ENCODE measurements around the gene AKR7A3. TPM values are rescaled to one million over a fixed set of nuclear protein-coding genes. Genes with fewer than 3 reads are reported as not detected.

Gene AKR7A3
- total RNA-seq, 2 donors from 2014 or later = 2.5 to 3.9 TPM

DNA sequence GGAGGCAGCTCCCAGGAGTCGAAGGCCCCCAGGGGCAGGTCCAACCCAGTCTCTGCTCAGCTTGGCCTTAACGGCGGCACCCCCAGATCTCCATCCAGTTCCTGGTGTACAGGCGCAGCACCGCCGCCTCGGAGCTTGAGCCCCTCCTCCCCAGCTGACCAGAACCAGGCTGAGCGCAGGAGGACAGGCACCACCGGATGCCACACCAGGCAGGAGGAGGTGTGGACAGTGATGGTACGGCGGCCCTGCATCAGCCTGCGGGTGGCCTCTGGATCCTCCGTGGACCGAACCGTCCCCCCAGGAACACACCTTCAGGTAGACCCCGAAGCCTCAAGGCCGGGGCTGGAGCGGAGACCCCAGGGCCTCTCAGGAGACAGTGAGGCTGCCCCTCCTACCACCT is 39.9 kb upstream of the AKR7A3 start:
- Histone ChIP-seq H3K27ac (no peak overlapping the region), H3K4me3 (no peak overlapping the region), H3K27me3 (replicated peaks; ENCODE audit: insufficient read depth) (no peaks in the 10 kb centered on the region), H3K36me3 (peaks cover 36% of the 10 kb centered on the region), H3K4me1 (ENCODE audit: control insufficient read depth in 1 of 2, low read depth in 2 of 2) (no peaks in the 10 kb centered on the region), H3K9me3 (no peaks in the 10 kb centered on the region)
- ATAC-seq (ENCODE audit: insufficient number of reproducible peaks, low FRiP score, low read depth) (no peak), DNase-seq (ENCODE audit: low spot score) (no peak)
- TF ChIP-seq, protein P1, sequence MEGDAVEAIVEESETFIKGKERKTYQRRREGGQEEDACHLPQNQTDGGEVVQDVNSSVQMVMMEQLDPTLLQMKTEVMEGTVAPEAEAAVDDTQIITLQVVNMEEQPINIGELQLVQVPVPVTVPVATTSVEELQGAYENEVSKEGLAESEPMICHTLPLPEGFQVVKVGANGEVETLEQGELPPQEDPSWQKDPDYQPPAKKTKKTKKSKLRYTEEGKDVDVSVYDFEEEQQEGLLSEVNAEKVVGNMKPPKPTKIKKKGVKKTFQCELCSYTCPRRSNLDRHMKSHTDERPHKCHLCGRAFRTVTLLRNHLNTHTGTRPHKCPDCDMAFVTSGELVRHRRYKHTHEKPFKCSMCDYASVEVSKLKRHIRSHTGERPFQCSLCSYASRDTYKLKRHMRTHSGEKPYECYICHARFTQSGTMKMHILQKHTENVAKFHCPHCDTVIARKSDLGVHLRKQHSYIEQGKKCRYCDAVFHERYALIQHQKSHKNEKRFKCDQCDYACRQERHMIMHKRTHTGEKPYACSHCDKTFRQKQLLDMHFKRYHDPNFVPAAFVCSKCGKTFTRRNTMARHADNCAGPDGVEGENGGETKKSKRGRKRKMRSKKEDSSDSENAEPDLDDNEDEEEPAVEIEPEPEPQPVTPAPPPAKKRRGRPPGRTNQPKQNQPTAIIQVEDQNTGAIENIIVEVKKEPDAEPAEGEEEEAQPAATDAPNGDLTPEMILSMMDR (IDR thresholded peaks at IDR 0.05) = no peak

DNA sequence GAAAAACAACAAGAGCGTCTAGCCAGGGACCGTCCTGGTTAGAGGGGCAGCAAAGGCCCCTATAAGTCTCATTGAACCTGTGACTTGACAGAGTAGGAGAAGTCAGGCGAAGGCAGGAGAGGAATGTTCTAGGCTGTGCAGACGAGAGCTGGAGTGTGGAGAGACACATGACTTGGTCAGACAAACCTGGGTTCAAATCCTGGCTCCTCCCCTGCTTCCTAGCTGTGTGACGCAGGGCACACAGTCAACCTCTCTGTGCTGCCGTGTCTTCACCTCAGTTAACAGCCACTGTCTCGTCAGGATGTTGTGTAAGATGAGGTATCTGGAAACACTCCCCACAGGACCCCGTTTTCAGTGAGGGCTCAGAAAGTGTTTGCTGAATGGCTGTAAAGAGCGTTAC is 39.2 kb upstream of the AKR7A3 start:
- TF ChIP-seq, protein P1 (IDR thresholded peaks at IDR 0.05) = no peak
- Histone ChIP-seq H3K27me3 (replicated peaks; ENCODE audit: insufficient read depth) (no peaks in the 10 kb centered on the region), H3K4me1 (ENCODE audit: control insufficient read depth in 1 of 2, low read depth in 2 of 2) (no peaks in the 10 kb centered on the region), H3K9me3 (no peaks in the 10 kb centered on the region), H3K36me3 (peaks cover 36% of the 10 kb centered on the region), H3K27ac (no peak overlapping the region), H3K4me3 (no peak overlapping the region)
- no peak for ATAC-seq (ENCODE audit: insufficient number of reproducible peaks, low FRiP score, low read depth)
- no peak for DNase-seq (ENCODE audit: low spot score)

DNA sequence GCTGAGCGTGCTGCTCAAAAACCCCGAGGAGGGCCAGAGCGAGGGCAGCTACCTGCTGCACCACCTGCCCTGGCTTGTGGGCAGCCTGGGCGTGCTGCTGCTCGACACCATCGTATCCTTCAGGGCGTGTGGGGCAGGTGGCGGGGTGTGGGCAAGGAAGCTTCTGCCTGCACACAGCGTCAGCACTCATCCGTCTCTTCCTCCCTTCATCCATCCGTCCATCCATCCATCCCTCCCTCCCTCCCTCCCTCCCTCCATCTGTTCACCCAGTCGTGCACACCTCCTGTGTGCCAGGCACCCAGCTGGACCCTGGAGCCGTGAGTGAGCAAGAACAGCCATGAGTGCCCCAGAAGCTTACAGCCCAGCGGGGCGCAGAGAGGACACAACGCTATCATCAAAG is 38.7 kb upstream of the AKR7A3 start:
- Histone ChIP-seq H3K4me1 (ENCODE audit: control insufficient read depth in 1 of 2, low read depth in 2 of 2) (no peaks in the 10 kb centered on the region), H3K9me3 (no peaks in the 10 kb centered on the region), H3K27me3 (replicated peaks; ENCODE audit: insufficient read depth) (no peaks in the 10 kb centered on the region), H3K36me3 (peaks cover 36% of the 10 kb centered on the region), H3K4me3 (no peak overlapping the region), H3K27ac (no peak overlapping the region)
- TF ChIP-seq, protein P1 (IDR thresholded peaks at IDR 0.05) = no peak
- no peak for ATAC-seq (ENCODE audit: insufficient number of reproducible peaks, low FRiP score, low read depth)
- DNase-seq (ENCODE audit: low spot score) = no peak

DNA sequence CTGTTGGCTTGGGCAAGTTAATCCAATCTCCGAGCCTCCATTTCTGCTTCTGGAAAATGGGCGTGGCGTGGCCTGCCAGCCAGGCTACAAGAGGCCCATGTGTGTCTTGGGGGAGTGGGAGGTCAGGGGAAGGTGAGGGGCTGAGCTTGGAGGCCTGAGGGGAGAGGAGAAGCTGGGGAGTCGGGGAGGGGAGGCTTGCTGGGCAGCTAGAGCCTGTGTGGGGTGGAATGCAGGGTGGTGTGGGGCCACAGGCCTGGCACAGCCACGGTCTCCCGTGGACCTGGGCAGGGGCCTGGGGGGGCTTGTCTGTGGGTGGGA is 38.1 kb upstream of the AKR7A3 start:
- no peaks in the 10 kb centered on the region for H3K27me3 ChIP-seq (replicated peaks; ENCODE audit: insufficient read depth)
- H3K4me1 ChIP-seq (ENCODE audit: control insufficient read depth in 1 of 2, low read depth in 2 of 2) = no peaks in the 10 kb centered on the region
- DNase-seq (ENCODE audit: low spot score) (no peak), ATAC-seq (ENCODE audit: insufficient number of reproducible peaks, low FRiP score, low read depth) (no peak)
- H3K4me3 ChIP-seq = no peak overlapping the region
- no peaks in the 10 kb centered on the region for H3K9me3 ChIP-seq
- H3K36me3 ChIP-seq = peaks cover 36% of the 10 kb centered on the region
- TF ChIP-seq, protein P1 (IDR thresholded peaks at IDR 0.05) = no peak
- H3K27ac ChIP-seq = no peak overlapping the region

DNA sequence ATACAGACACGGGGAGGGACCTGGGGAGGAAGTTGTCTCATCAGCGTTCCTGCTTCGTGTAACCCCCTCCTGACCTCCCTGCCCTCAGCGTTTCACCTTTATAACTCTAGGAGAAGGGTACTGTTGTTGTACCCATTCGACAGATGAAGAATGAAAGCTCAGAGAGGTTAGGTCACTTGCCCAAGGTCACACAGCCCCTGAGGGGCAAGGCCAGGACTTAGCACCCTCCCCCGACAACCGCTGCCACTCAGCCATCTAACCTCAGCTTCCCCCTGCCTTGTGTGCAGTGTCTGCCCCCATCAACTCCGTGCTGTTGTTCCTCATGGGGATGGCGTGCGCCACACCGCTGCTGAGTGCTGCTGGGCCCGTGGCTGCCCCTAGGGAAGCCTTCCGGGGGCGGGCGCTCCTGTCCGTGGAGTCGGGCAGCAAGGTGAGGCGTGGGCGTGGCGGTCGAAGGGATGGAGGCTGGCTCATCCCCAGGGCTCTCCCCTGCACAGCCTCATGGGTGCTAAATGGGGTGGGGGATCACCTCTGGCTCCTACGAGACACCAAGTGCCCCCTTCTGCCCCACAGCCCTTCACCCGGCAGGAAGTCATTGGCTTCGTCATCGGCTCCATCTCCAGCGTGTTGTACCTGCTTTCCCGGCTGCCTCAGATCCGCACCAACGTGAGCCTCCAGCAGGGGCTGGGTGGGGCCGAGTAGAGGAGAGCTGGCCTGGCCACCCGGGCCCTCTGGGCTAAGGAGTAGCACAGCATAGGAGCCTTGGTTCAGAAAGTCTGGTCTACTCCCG is 37.6 kb upstream of the AKR7A3 start:
- H3K36me3 ChIP-seq = peaks cover 36% of the 10 kb centered on the region
- TF ChIP-seq, protein P1 (IDR thresholded peaks at IDR 0.05) = no peak

More for the DNA sequence above, 37.6 kb upstream of the AKR7A3 start:
- Histone ChIP-seq H3K27ac (no peak overlapping the region), H3K27me3 (replicated peaks; ENCODE audit: insufficient read depth) (no peaks in the 10 kb centered on the region), H3K4me3 (no peak overlapping the region), H3K4me1 (ENCODE audit: control insufficient read depth in 1 of 2, low read depth in 2 of 2) (no peaks in the 10 kb centered on the region), H3K9me3 (no peaks in the 10 kb centered on the region)
- DNase-seq (ENCODE audit: low spot score) (no peak), ATAC-seq (ENCODE audit: insufficient number of reproducible peaks, low FRiP score, low read depth) (no peak)
